Measurements from ENCODE around the gene TBATA. TPM values are rescaled to one million over a fixed set of nuclear protein-coding genes. Genes with fewer than 3 reads are reported as not detected.

TBATA gene
- total RNA-seq, 1 experiment from 2014 or later = not detected

- ATAC-seq = no peak
- peaks cover 22% of the 10 kb centered on the region for H3K9me3 Mint-ChIP-seq
- peaks cover 5% of the 10 kb centered on the region; the same call in 1 of the 2 replicates for H3K27me3 Mint-ChIP-seq (ENCODE audit: low read depth)
- no peak overlapping the region for H3K4me3 Mint-ChIP-seq
- POLR2A ChIA-PET = interaction anchor here (0.5 kb wide), 1 partner anchor 53 kb away, joined by 3 read pairs; no protein-coding TSS in a partner anchor
- CTCF ChIA-PET = interaction anchor here (0.9 to 1.7 kb wide), 10 partner anchors 23 to 306 kb away, joined by 3 to 6 read pairs (median 4); partner anchors contain the start of gene SGPL1
- H3K4me1 Mint-ChIP-seq = peaks cover 25% of the 10 kb centered on the region
- no peak overlapping the region; the same call in 1 of the 2 replicates for H3K27ac Mint-ChIP-seq
- DNase-seq (ENCODE audit: low spot score) = no peak
- TF ChIP-seq ATF2 (CRISPR knock-in tag; IDR thresholded peaks at IDR 0.05; ENCODE audit: borderline replicate concordance, low read depth) (no peak), AR (CRISPR knock-in tag; IDR thresholded peaks at IDR 0.05) (no peak), IRF1 (CRISPR knock-in tag; IDR thresholded peaks at IDR 0.05) (no peak), FOXK1 (CRISPR knock-in tag; IDR thresholded peaks at IDR 0.05) (no peak), MLX (CRISPR knock-in tag; IDR thresholded peaks at IDR 0.05) (no peak), SMAD3 (CRISPR knock-in tag; IDR thresholded peaks at IDR 0.05; ENCODE audit: borderline replicate concordance) (no peak), MAX (CRISPR knock-in tag; IDR thresholded peaks at IDR 0.05) (no peak), NFYB (CRISPR knock-in tag; conservative IDR thresholded peaks at IDR 0.05; ENCODE audit: low read depth) (no peak), PRRX2 (CRISPR knock-in tag; IDR thresholded peaks at IDR 0.05) (no peak), HMGA2 (CRISPR knock-in tag; IDR thresholded peaks at IDR 0.05) (no peak), ZNF263 (CRISPR knock-in tag; IDR thresholded peaks at IDR 0.05; ENCODE audit: low read depth) (no peak), CBFB (CRISPR knock-in tag; IDR thresholded peaks at IDR 0.05; ENCODE audit: low read depth) (no peak), ATF1 (CRISPR knock-in tag; IDR thresholded peaks at IDR 0.05) (no peak), TEAD4 (CRISPR knock-in tag; IDR thresholded peaks at IDR 0.05) (no peak), ZNF512 (CRISPR knock-in tag; IDR thresholded peaks at IDR 0.05; ENCODE audit: borderline replicate concordance) (no peak), NR3C1 (CRISPR knock-in tag; conservative IDR thresholded peaks at IDR 0.05; ENCODE audit: low read depth) (no peak), TEAD1 (CRISPR knock-in tag; IDR thresholded peaks at IDR 0.05) (no peak), JAZF1 (CRISPR knock-in tag; IDR thresholded peaks at IDR 0.05) (no peak)
- peaks cover 20% of the 10 kb centered on the region for H3K36me3 Mint-ChIP-seq
Measured at GRCh38 chr10:70761727-70762350, 23.3 kb downstream of the TBATA start.
